CD14-positive monocyte (primary cell): Measurements from ENCODE around the gene USP54. TPM values are rescaled to one million over a fixed set of nuclear protein-coding genes. Genes with fewer than 3 reads are reported as not detected.
"Not testable (repeated sequence)": the region's sequence is repeated elsewhere in the genome, so short reads cannot be mapped to it uniquely, and the experiment has no call there.

Experiments used
- DNase-seq, 3 donors: peaks; one replicate each; pipeline ENCODE4 v3.0.0-alpha.2; 2011 to 2022
- H2AFZ ChIP-seq: 2 replicates; pipeline ENCODE4 v1.6.0; 2012; ENCODE audit warnings: mild to moderate bottlenecking, low read depth, low read length, inconsistent platforms; ENCODE audit not compliant: insufficient read depth, poor library complexity, severe bottlenecking
- H3K27ac ChIP-seq, 2 donors: 1 replicate in 1 of 2; 2 replicates in 1 of 2; pipeline ENCODE4 v1.5.1; 2012 to 2013; ENCODE audit warnings: low read length in 2 of 2, control low read depth in 1 of 2, inconsistent platforms in 1 of 2, low read depth in 1 of 2, mild to moderate bottlenecking in 1 of 2
- H3K27me3 ChIP-seq, 2 donors: one replicate each; pipeline versions ENCODE4 v1.6.0 to v1.6.1; 2011 to 2013; ENCODE audit warnings: low read length in 2 of 2; ENCODE audit not compliant: control insufficient read depth in 2 of 2, insufficient read depth in 2 of 2
- H3K36me3 ChIP-seq, 2 donors: replicated peaks in 1 of 2; 1 replicate in 1 of 2; 2 replicates in 1 of 2; pipeline versions ENCODE4 v1.5.1 to v1.6.1; 2012 to 2013; ENCODE audit warnings: low read length in 2 of 2, control low read depth in 1 of 2, inconsistent platforms in 1 of 2, mild to moderate bottlenecking in 1 of 2; ENCODE audit not compliant: insufficient read depth in 2 of 2, control insufficient read depth in 1 of 2
- H3K4me1 ChIP-seq, 2 donors: 1 replicate in 1 of 2; 2 replicates in 1 of 2; pipeline versions ENCODE4 v1.5.1 to v1.6.1; 2012 to 2013; ENCODE audit warnings: low read length in 2 of 2, control low read depth in 1 of 2, inconsistent platforms in 1 of 2, mild to moderate bottlenecking in 1 of 2, moderate library complexity in 1 of 2; ENCODE audit not compliant: insufficient read depth in 2 of 2, control insufficient read depth in 1 of 2
- H3K4me2 ChIP-seq: replicated peaks from 2 replicates; pipeline ENCODE3; 2012; ENCODE audit warnings: low read length, moderate library complexity, mild to moderate bottlenecking; ENCODE audit not compliant: poor library complexity, severe bottlenecking; ENCODE audit errors: extremely low read depth
- H3K4me3 ChIP-seq, 3 experiments: fragments of 200-600 bp in 1 of 3; sonication (generic) in 1 of 3; replicated peaks in 1 of 3; 1 replicate in 2 of 3; 2 replicates in 1 of 3; pipeline ENCODE4 v1.5.1; 2011 to 2013; ENCODE audit warnings: low read length in 3 of 3, mild to moderate bottlenecking in 3 of 3, control low read depth in 2 of 3, low read depth in 2 of 3, inconsistent platforms in 1 of 3, moderate library complexity in 1 of 3
- H3K79me2 ChIP-seq: 2 replicates; pipeline ENCODE4 v1.6.0; 2012; ENCODE audit warnings: mild to moderate bottlenecking, control low read depth, inconsistent platforms, low read length, moderate library complexity; ENCODE audit not compliant: insufficient read depth
- H3K9ac ChIP-seq: 2 replicates; pipeline ENCODE4 v1.6.0; 2017; ENCODE audit warnings: low read length, mild to moderate bottlenecking; ENCODE audit not compliant: insufficient read depth, poor library complexity, severe bottlenecking
- H3K9me3 ChIP-seq, 2 donors: replicated peaks in 1 of 2; 1 replicate in 1 of 2; 2 replicates in 1 of 2; pipeline versions ENCODE4 v1.5.1 to v1.6.1; 2012 to 2013; ENCODE audit warnings: low read length in 2 of 2, control low read depth in 1 of 2; ENCODE audit not compliant: control insufficient read depth in 1 of 2, insufficient read depth in 1 of 2
- H4K20me1 ChIP-seq: 2 replicates; pipeline ENCODE4 v1.6.0; 2012; ENCODE audit warnings: mild to moderate bottlenecking, low read length, control low read depth, moderate library complexity; ENCODE audit not compliant: insufficient read depth
- H3K27ac Mint-ChIP-seq, 7 donors: one replicate each; pipeline ENCODE4 v1.8.0; 2020; ENCODE audit warnings: mild to moderate bottlenecking in 7 of 7, mixed read lengths in 7 of 7, moderate library complexity in 6 of 7, inconsistent platforms in 2 of 7
- H3K27me3 Mint-ChIP-seq, 3 donors: one replicate each; pipeline ENCODE4 v1.8.0; 2021 to 2022; ENCODE audit warnings: low read depth in 3 of 3, mild to moderate bottlenecking in 3 of 3, mixed read lengths in 3 of 3, moderate library complexity in 3 of 3, inconsistent platforms in 1 of 3
- H3K36me3 Mint-ChIP-seq, 2 donors: one replicate each; pipeline ENCODE4 v1.8.0; 2020; ENCODE audit warnings: mixed read lengths in 2 of 2, inconsistent platforms in 1 of 2, mild to moderate bottlenecking in 1 of 2
- H3K4me1 Mint-ChIP-seq: one replicate; pipeline ENCODE4 v1.8.0; 2020; ENCODE audit warnings: mild to moderate bottlenecking, mixed read lengths
- H3K4me3 Mint-ChIP-seq, 2 donors: one replicate each; pipeline ENCODE4 v1.8.0; 2020; ENCODE audit warnings: mild to moderate bottlenecking in 2 of 2, mixed read lengths in 2 of 2, moderate library complexity in 1 of 2
- H3K9me3 Mint-ChIP-seq, 7 donors: one replicate each; pipeline ENCODE4 v1.8.0; 2020 to 2022; ENCODE audit warnings: mixed read lengths in 7 of 7, mild to moderate bottlenecking in 6 of 7, moderate library complexity in 6 of 7, inconsistent platforms in 2 of 7
- CTCF ChIP-seq: fragments of 200-600 bp; IDR thresholded peaks from one replicate; pipeline ENCODE4 v1.8.0; 2022; ENCODE audit warnings: antibody characterized with exemption, mild to moderate bottlenecking
- WGBS: methylation state at CpG from one replicate; pipeline ENCODE4 v1.1.5; 2013; ENCODE audit warnings: missing lambda C conversion rate; ENCODE audit not compliant: insufficient coverage; 5-methylcytosine and 5-hydroxymethylcytosine counted together
- intact Hi-C, 2 donors: fragments of 100-400 bp; cut with micrococcal nuclease; formaldehyde crosslinking; loops; one replicate each; pipeline versions ENCODE4 v1.15.0 to v1.15.1; 2023
- polyA plus RNA-seq, 3 donors: library from polyadenylated mRNA; depleted of rRNA in 1 of 3; unstranded in 2 of 3; stranded (reverse) in 1 of 3; fragments of 300-500 nt in 2 of 3; fragments of >200 nt in 1 of 3; fragmentation: Illumina TruSeq in 2 of 3; gene quantifications; 1 replicate in 2 of 3; 2 replicates in 1 of 3; pipeline ENCODE4 v1.2.3, GENCODE V29; 2012 to 2021

Gene USP54
- polyA plus RNA-seq, 3 donors, result 0.28 to 2.4 (median 0.55) TPM

GRCh38 chr10:73617143-73617542 lies 26.0 kb upstream of the USP54 start:
- H3K9me3 ChIP-seq, H3K4me3 ChIP-seq, H3K27ac Mint-ChIP-seq, H3K4me1 Mint-ChIP-seq, H3K9ac ChIP-seq, intact Hi-C loops, H3K9me3 Mint-ChIP-seq, H2AFZ ChIP-seq, H3K4me3 Mint-ChIP-seq, H3K36me3 Mint-ChIP-seq, DNase-seq, H3K4me2 ChIP-seq, H3K4me1 ChIP-seq, H3K79me2 ChIP-seq, H3K36me3 ChIP-seq, H4K20me1 ChIP-seq, H3K27me3 ChIP-seq, H3K27ac ChIP-seq, H3K27me3 Mint-ChIP-seq: not testable (repeated sequence)
- WGBS, result 96% methylated on average over 7 of the region's 8 CpGs

- no peak overlapping the region for H2AFZ ChIP-seq
- H3K4me2 ChIP-seq, result no peak overlapping the region
- no peaks in the 10 kb centered on the region for H3K4me1 Mint-ChIP-seq
- no peaks in the 10 kb centered on the region for H4K20me1 ChIP-seq
- H3K9me3 Mint-ChIP-seq, result peaks cover 0 to 1% (median 0%) of the 10 kb centered on the region in 7 donors
- no peak for DNase-seq
- no peak overlapping the region for H3K9ac ChIP-seq
- no peaks in the 10 kb centered on the region for H3K4me1 ChIP-seq
- peaks cover 0 to 3% (median 0%) of the 10 kb centered on the region in 3 donors for H3K27me3 Mint-ChIP-seq
- no peak overlapping the region for H3K27ac ChIP-seq
- H3K27me3 ChIP-seq, result no peaks in the 10 kb centered on the region
- no peaks in the 10 kb centered on the region for H3K9me3 ChIP-seq
- no peak overlapping the region for H3K4me3 Mint-ChIP-seq
- H3K79me2 ChIP-seq, result no peaks in the 10 kb centered on the region
- 100% methylated on average over 1 of the region's 3 CpGs for WGBS
- no peak overlapping the region for H3K4me3 ChIP-seq
- TF ChIP-seq CTCF, result no peak
- no peaks in the 10 kb centered on the region for H3K36me3 Mint-ChIP-seq
- H3K36me3 ChIP-seq, result no peaks in the 10 kb centered on the region
- peak overlapping the region in 1 of 7 donors; percentile 18 for H3K27ac Mint-ChIP-seq
- intact Hi-C loops, result no loop called here
These were observed 23.6 kb upstream of the USP54 start for GRCh38 chr10:73614720-73615119.
